22Rv1 (cell line): ENCODE measurements around the gene MSX1.

ENCODE experiments used
- CTCF ChIP-seq: fragments of 450-650 bp; IDR thresholded peaks from 2 replicates; pipeline ENCODE4 v1.5.1; 2017; ENCODE audit warnings: mild to moderate bottlenecking
- ZFX ChIP-seq: fragments of 450-650 bp; IDR thresholded peaks from 2 replicates; pipeline ENCODE4 v1.6.1; 2017; ENCODE audit warnings: antibody characterized with exemption, borderline replicate concordance

- TF ChIP-seq CTCF = no peak
- no peak for TF ChIP-seq ZFX
Measured at GRCh38 chr4:4859325-4859798, at the start of gene MSX1.
